ENCODE measurements around the gene LIPC.

Gene LIPC

DNA sequence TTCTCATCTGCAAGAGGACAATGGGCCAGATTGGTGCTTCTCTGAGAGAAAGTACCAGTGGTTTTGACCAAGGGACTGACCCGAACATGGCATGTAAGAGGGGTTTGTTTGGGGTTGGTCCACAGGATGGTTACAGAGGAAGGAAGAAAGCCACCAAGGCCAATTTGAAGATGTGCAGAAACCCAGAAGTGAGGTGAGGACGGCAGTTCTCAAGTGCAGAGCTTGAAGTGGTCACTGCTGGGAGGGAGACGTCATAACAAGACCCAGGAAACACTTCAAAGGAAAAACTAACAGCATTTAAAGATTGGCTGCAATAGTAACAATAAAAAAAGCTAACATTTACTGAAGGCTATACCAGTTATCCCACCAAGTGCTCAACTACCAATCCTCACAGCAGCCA lies 29.1 kb downstream of the LIPC start:
- Histone ChIP-seq H3K27ac (ENCODE audit: extremely low read depth, low read depth, low read length) (no peak overlapping the region), H3K9me3 (ENCODE audit: control insufficient read depth, insufficient read depth, low read depth, low read length) (no peaks in the 10 kb centered on the region), H3K4me1 (ENCODE audit: control insufficient read depth, insufficient read depth, low read length) (no peaks in the 10 kb centered on the region), H3K4me3 (ENCODE audit: low read depth, low read length) (no peak overlapping the region), H3K36me3 (ENCODE audit: control insufficient read depth in 2 of 2, insufficient read depth in 1 of 2, low read length in 2 of 2) (no peaks in the 10 kb centered on the region)
- POLR2A ChIA-PET, result no interaction called here
- no peak for TF ChIP-seq ZNF341 (tag by site-specific recombination; IDR thresholded peaks at IDR 0.05; ENCODE audit: low read depth)
- no peak for TF ChIP-seq ZNF121 (tag by site-specific recombination; IDR thresholded peaks at IDR 0.05)
- TF ChIP-seq ZNF645 (tag by site-specific recombination; IDR thresholded peaks at IDR 0.05), result no peak
- no peak for TF ChIP-seq CTCF (tag by site-specific recombination; IDR thresholded peaks at IDR 0.05)
- no peak for TF ChIP-seq KLF10 (tag by site-specific recombination; IDR thresholded peaks at IDR 0.05)
- no peak for TF ChIP-seq ZNF112 (tag by site-specific recombination; IDR thresholded peaks at IDR 0.05)
- TF ChIP-seq ZSCAN4 (tag by site-specific recombination; IDR thresholded peaks at IDR 0.05), result no peak
- no peak for TF ChIP-seq ZNF629 (tag by site-specific recombination; IDR thresholded peaks at IDR 0.05)
- no peak for TF ChIP-seq TSHZ1 (tag by site-specific recombination; IDR thresholded peaks at IDR 0.05; ENCODE audit: borderline replicate concordance)
- no peak for TF ChIP-seq SP2 (tag by site-specific recombination; IDR thresholded peaks at IDR 0.05)
- no peak for TF ChIP-seq ZNF830 (tag by site-specific recombination; IDR thresholded peaks at IDR 0.05; ENCODE audit: low read depth)
- TF ChIP-seq HIC1 (tag by site-specific recombination; IDR thresholded peaks at IDR 0.05), result no peak
- no peak for TF ChIP-seq ZNF174 (tag by site-specific recombination; IDR thresholded peaks at IDR 0.05)
- TF ChIP-seq ZNF777 (tag by site-specific recombination; IDR thresholded peaks at IDR 0.05; ENCODE audit: borderline replicate concordance), result no peak
- TF ChIP-seq SETDB1 (IDR thresholded peaks at IDR 0.05; ENCODE audit: insufficient read length, low read length), result no peak
- TF ChIP-seq ZNF132 (tag by site-specific recombination; IDR thresholded peaks at IDR 0.05; ENCODE audit: borderline replicate concordance), result no peak
- no peak for TF ChIP-seq ZNF555 (tag by site-specific recombination; conservative IDR thresholded peaks at IDR 0.05)
- no peak for TF ChIP-seq ZNF548 (tag by site-specific recombination; IDR thresholded peaks at IDR 0.05)
- no peak for TF ChIP-seq ZNF658 (tag by site-specific recombination; IDR thresholded peaks at IDR 0.05)
- TF ChIP-seq ZNF623 (tag by site-specific recombination; IDR thresholded peaks at IDR 0.05), result no peak
- CTCF ChIA-PET, result interaction anchor here (0.8 kb wide), 1 partner anchor 11 kb away, joined by 3 read pairs; no protein-coding TSS in a partner anchor

All from HEK293 (cell line).